Chondrocyte (in vitro differentiated cells): ENCODE results near the gene ADGRG1. TPM values are rescaled to one million over a fixed set of nuclear protein-coding genes. Genes with fewer than 3 reads are reported as not detected.

Experiments
- DNase-seq: peaks from one replicate; pipeline ENCODE4 v3.0.0; 2021; ENCODE audit warnings: mixed read lengths, low spot score
- H3K27ac Mint-ChIP-seq: one replicate; pipeline ENCODE4 v1.8.0; 2021; ENCODE audit warnings: mild to moderate bottlenecking, moderate library complexity, mixed read lengths; ENCODE audit not compliant: unreplicated experiment
- H3K27me3 Mint-ChIP-seq: 2 replicates; pipeline ENCODE4 v1.8.0; 2021; ENCODE audit warnings: low read depth, mixed read lengths
- H3K36me3 Mint-ChIP-seq: 2 replicates; pipeline ENCODE4 v1.8.0; 2021; ENCODE audit warnings: low read depth, mixed read lengths
- H3K4me1 Mint-ChIP-seq: 2 replicates; pipeline ENCODE4 v1.8.0; 2021; ENCODE audit warnings: low read depth, mild to moderate bottlenecking, mixed read lengths
- H3K4me3 Mint-ChIP-seq: one replicate; pipeline ENCODE4 v1.8.0; 2021; ENCODE audit warnings: mild to moderate bottlenecking, moderate library complexity, mixed read lengths; ENCODE audit not compliant: unreplicated experiment
- H3K9me3 Mint-ChIP-seq: 2 replicates; pipeline ENCODE4 v1.8.0; 2021; ENCODE audit warnings: low read depth, mixed read lengths
- CTCF ChIP-seq: fragments of 200-600 bp; sonication (generic); IDR thresholded peaks from 2 replicates; pipeline ENCODE4 v1.5.0; 2021; ENCODE audit warnings: antibody characterized with exemption, mild to moderate bottlenecking, moderate library complexity
- total RNA-seq: library from RNA; stranded (reverse); gene quantifications from 3 replicates; pipeline ENCODE4 v1.2.1, GENCODE V29; 2021

The ADGRG1 gene
- total RNA-seq, 1 donor from 2014 or later: 57.8 TPM

GRCh38 chr16:57590654-57591085 lies 37.8 kb upstream of the ADGRG1 start:
- H3K9me3 Mint-ChIP-seq: peaks cover 3% of the 10 kb centered on the region
- H3K4me3 Mint-ChIP-seq: no peak overlapping the region
- H3K27ac Mint-ChIP-seq: peak overlapping the region; percentile 88
- peaks cover 20% of the 10 kb centered on the region for H3K4me1 Mint-ChIP-seq
- peak; percentile 21 for DNase-seq
- H3K36me3 Mint-ChIP-seq: peaks cover 2% of the 10 kb centered on the region
- TF ChIP-seq CTCF: no peak
- no peaks in the 10 kb centered on the region for H3K27me3 Mint-ChIP-seq

- Mint-ChIP-seq H3K27ac (peak overlapping the region; percentile 88), H3K4me3 (peak overlapping the region; percentile 7), H3K9me3 (peaks cover 4% of the 10 kb centered on the region), H3K27me3 (no peaks in the 10 kb centered on the region), H3K4me1 (peaks cover 20% of the 10 kb centered on the region), H3K36me3 (peaks cover 3% of the 10 kb centered on the region)
- TF ChIP-seq CTCF: peak; percentile 98
- peak; percentile 77 for DNase-seq
Observed at GRCh38 chr16:57591086-57591869, 37.2 kb upstream of the ADGRG1 start.

GRCh38 chr16:57591870-57592485 lies 36.5 kb upstream of the ADGRG1 start:
- no peaks in the 10 kb centered on the region for H3K27me3 Mint-ChIP-seq
- peaks cover 4% of the 10 kb centered on the region for H3K9me3 Mint-ChIP-seq
- no peak overlapping the region for H3K4me3 Mint-ChIP-seq
- H3K36me3 Mint-ChIP-seq: peaks cover 3% of the 10 kb centered on the region
- TF ChIP-seq CTCF: no peak
- peak; percentile 21 for DNase-seq
- H3K27ac Mint-ChIP-seq: peak overlapping the region; percentile 88
- peaks cover 20% of the 10 kb centered on the region for H3K4me1 Mint-ChIP-seq

GRCh38 chr16:57592591-57593003 lies 35.8 kb upstream of the ADGRG1 start:
- H3K9me3 Mint-ChIP-seq: peaks cover 8% of the 10 kb centered on the region
- H3K27me3 Mint-ChIP-seq: peaks cover 1% of the 10 kb centered on the region
- no peak for TF ChIP-seq CTCF
- DNase-seq: peak; percentile 61
- no peak overlapping the region for H3K4me3 Mint-ChIP-seq
- peaks cover 20% of the 10 kb centered on the region for H3K4me1 Mint-ChIP-seq
- H3K36me3 Mint-ChIP-seq: peaks cover 4% of the 10 kb centered on the region
- H3K27ac Mint-ChIP-seq: no peak overlapping the region

GRCh38 chr16:57593021-57593420 lies 35.4 kb upstream of the ADGRG1 start:
- Mint-ChIP-seq H3K4me1 (peaks cover 20% of the 10 kb centered on the region), H3K9me3 (peaks cover 8% of the 10 kb centered on the region), H3K27me3 (peaks cover 1% of the 10 kb centered on the region)

More at GRCh38 chr16:57593021-57593420, 35.4 kb upstream of the ADGRG1 start:
- peak; percentile 55 for DNase-seq
- H3K36me3 Mint-ChIP-seq: peaks cover 4% of the 10 kb centered on the region
- H3K27ac Mint-ChIP-seq: no peak overlapping the region
- TF ChIP-seq CTCF: no peak
- H3K4me3 Mint-ChIP-seq: no peak overlapping the region
